Measurements from ENCODE around the gene ULK4. TPM values are rescaled to one million over a fixed set of nuclear protein-coding genes. Genes with fewer than 3 reads are reported as not detected.
"Not testable (repeated sequence)": the region's sequence is repeated elsewhere in the genome, so short reads cannot be mapped to it uniquely, and the experiment has no call there.

The ULK4 gene
- total RNA-seq, 2 experiments from 2014 or later, result 9.5 to 10.8 TPM

- ChIA-PET CTCF (interaction anchor here (1.0 kb wide), 1 partner anchor 631 kb away, joined by 3 read pairs; no protein-coding TSS in a partner anchor), POLR2A (no interaction called here)
- no peaks in the 10 kb centered on the region for H3K4me1 Mint-ChIP-seq (ENCODE audit: low read depth)
- H3K27ac Mint-ChIP-seq, result no peak overlapping the region
- H3K9me3 Mint-ChIP-seq, result no peaks in the 10 kb centered on the region
- H3K27me3 Mint-ChIP-seq, result no peaks in the 10 kb centered on the region
- intact Hi-C loops (cut with micrococcal nuclease), result no loop called here
- DNase-seq, result no peak
- no peak overlapping the region for H3K4me3 Mint-ChIP-seq
- no peaks in the 10 kb centered on the region for H3K36me3 Mint-ChIP-seq
Observed at GRCh38 chr3:41299036-41299435, 662.9 kb downstream of the ULK4 start.

- H3K27ac Mint-ChIP-seq, result no peak overlapping the region
- H3K4me1 Mint-ChIP-seq (ENCODE audit: low read depth), result no peaks in the 10 kb centered on the region
- peaks cover 2% of the 10 kb centered on the region for H3K36me3 Mint-ChIP-seq
- no peaks in the 10 kb centered on the region for H3K9me3 Mint-ChIP-seq
- no peak overlapping the region for H3K4me3 Mint-ChIP-seq
- intact Hi-C loops (cut with micrococcal nuclease), result no loop called here
- H3K27me3 Mint-ChIP-seq, result no peaks in the 10 kb centered on the region
- ChIA-PET POLR2A (no interaction called here), CTCF (interaction anchor here (1.0 kb wide), 1 partner anchor 630 kb away, joined by 3 read pairs; no protein-coding TSS in a partner anchor)
- no peak for DNase-seq
Observed at GRCh38 chr3:41297750-41298149, 664.2 kb downstream of the ULK4 start.

DNA sequence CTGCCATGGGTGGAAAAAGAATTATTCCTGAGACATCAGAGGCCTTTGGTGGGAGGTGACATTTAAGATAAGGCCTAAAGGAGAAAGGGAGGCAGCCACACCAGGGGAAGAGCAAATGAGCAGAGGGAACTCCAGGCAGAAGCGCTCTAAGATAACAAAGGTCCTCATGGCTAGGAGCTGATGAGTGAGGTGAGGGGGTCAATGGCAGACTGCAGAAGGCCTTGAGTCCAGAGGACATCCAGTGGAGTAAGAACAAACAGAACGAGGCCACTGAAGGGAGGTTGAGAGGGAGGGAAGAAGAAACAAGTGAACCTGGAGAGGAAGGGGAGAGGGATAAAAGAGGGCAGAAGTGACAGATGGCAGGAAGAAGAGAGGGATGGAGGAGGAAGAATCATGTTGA, 665.3 kb downstream of the ULK4 start:
- intact Hi-C loops (cut with micrococcal nuclease), result no loop called here
- no peaks in the 10 kb centered on the region for H3K9me3 Mint-ChIP-seq
- POLR2A ChIA-PET, result no interaction called here
- no peak overlapping the region for H3K4me3 Mint-ChIP-seq
- no peak for DNase-seq
- no peaks in the 10 kb centered on the region for H3K27me3 Mint-ChIP-seq
- CTCF ChIA-PET, result no interaction called here
- H3K36me3 Mint-ChIP-seq, result peaks cover 2% of the 10 kb centered on the region
- no peaks in the 10 kb centered on the region for H3K4me1 Mint-ChIP-seq (ENCODE audit: low read depth)
- H3K27ac Mint-ChIP-seq, result no peak overlapping the region

DNA sequence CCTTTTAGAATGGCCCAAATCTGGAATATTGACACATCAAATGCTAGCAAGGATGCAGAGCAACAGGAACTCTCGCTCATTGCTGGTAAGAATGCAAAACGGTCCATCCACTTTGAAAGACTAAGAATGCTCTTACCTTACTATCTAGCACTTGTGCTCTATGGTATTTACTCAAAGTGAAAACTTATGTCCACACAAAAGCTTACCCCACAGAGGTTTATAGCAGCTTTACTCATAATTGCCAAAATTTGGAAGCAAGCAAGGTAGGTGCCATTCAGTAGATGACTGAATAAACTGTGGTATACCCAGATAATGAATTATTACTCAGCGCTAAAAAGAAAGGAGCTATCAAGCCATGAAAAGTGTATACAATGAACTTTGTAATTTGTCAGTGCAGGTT, 666.2 kb downstream of the ULK4 start:
- DNase-seq, result no peak
- ChIA-PET CTCF (no interaction called here), POLR2A (no interaction called here)
- no peak overlapping the region for H3K4me3 Mint-ChIP-seq
- intact Hi-C loops (cut with micrococcal nuclease), result no loop called here
- no peaks in the 10 kb centered on the region for H3K4me1 Mint-ChIP-seq (ENCODE audit: low read depth)
- H3K9me3 Mint-ChIP-seq, result no peaks in the 10 kb centered on the region
- H3K27ac Mint-ChIP-seq, result no peak overlapping the region
- H3K36me3 Mint-ChIP-seq, result peaks cover 2% of the 10 kb centered on the region
- H3K27me3 Mint-ChIP-seq, result no peaks in the 10 kb centered on the region

- H3K9me3 Mint-ChIP-seq, result no peaks in the 10 kb centered on the region
- CTCF ChIA-PET, result no interaction called here
Observed at GRCh38 chr3:41293169-41293681, 668.7 kb downstream of the ULK4 start.

DNA sequence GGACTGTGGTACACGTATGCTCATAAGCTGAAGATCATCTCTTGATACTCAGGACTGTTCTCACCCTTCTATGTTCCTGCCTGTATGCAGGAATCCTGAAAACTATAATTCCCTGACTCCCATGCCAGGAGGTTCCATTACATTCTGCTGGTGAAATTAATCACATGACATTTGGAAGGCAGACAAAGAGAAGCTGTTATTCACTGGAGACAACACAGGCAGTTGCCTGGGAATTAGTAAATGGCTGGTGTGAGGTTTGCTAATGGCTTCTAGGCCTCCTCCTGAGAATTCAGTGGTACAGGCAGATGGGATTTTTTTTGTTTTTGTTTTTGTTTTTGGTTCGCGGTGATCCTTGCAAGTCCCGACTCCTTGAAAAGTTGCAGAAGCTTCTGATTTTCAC, 671.2 kb downstream of the ULK4 start:
- H3K4me3 Mint-ChIP-seq, result no peak overlapping the region
- ChIA-PET CTCF (no interaction called here), POLR2A (no interaction called here)
- H3K36me3 Mint-ChIP-seq, result peaks cover 2% of the 10 kb centered on the region
- H3K9me3 Mint-ChIP-seq, result no peaks in the 10 kb centered on the region
- H3K27me3 Mint-ChIP-seq, result no peaks in the 10 kb centered on the region
- no peak overlapping the region for H3K27ac Mint-ChIP-seq
- H3K4me1 Mint-ChIP-seq (ENCODE audit: low read depth), result peaks cover 3% of the 10 kb centered on the region
- intact Hi-C loops (cut with micrococcal nuclease), result no loop called here
- DNase-seq, result no peak

More at GRCh38 chr3:41293169-41293681, 668.7 kb downstream of the ULK4 start:
- H3K4me1 Mint-ChIP-seq (ENCODE audit: low read depth), result no peaks in the 10 kb centered on the region
- POLR2A ChIA-PET, result no interaction called here
- intact Hi-C loops (cut with micrococcal nuclease), result no loop called here
- H3K4me3 Mint-ChIP-seq, result no peak overlapping the region
- H3K27me3 Mint-ChIP-seq, result no peaks in the 10 kb centered on the region
- H3K27ac Mint-ChIP-seq, result no peak overlapping the region
- peaks cover 2% of the 10 kb centered on the region for H3K36me3 Mint-ChIP-seq
- DNase-seq, result no peak

DNA sequence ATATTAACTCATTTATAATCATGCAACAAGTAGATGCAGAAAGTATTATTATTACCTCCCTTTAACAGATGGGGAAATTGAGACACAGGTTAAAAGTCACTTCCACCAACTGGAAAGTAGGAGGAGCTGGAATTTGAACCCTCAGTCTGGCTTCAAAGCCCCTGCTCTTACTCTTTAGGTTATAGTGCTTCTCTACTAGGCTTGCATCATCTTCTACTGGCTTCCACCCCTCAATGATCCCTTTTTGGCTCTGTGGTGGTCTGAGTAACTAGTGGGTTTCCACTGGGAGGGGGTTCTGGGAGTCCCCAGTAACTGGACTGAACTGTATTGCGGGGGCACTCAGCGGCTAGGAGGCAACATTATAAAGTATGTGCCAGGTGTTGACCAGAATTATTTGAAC, 671.6 kb downstream of the ULK4 start:
- H3K27me3 Mint-ChIP-seq, result no peaks in the 10 kb centered on the region
- no peak overlapping the region for H3K4me3 Mint-ChIP-seq
- H3K4me1 Mint-ChIP-seq (ENCODE audit: low read depth), result peaks cover 3% of the 10 kb centered on the region
- H3K9me3 Mint-ChIP-seq, result peaks cover 2% of the 10 kb centered on the region
- DNase-seq, result no peak
- peaks cover 2% of the 10 kb centered on the region for H3K36me3 Mint-ChIP-seq
- ChIA-PET CTCF (no interaction called here), POLR2A (no interaction called here)
- H3K27ac Mint-ChIP-seq, result no peak overlapping the region
- intact Hi-C loops (cut with micrococcal nuclease), result no loop called here

- Mint-ChIP-seq H3K9me3 (peaks cover 15% of the 10 kb centered on the region), H3K4me3 (no peak overlapping the region), H3K36me3 (peaks cover 2% of the 10 kb centered on the region), H3K4me1 (ENCODE audit: low read depth) (peaks cover 3% of the 10 kb centered on the region), H3K27me3 (no peaks in the 10 kb centered on the region), H3K27ac (no peak overlapping the region)
- intact Hi-C loops (cut with micrococcal nuclease), result no loop called here
- no peak for DNase-seq
- CTCF ChIA-PET, result no interaction called here
- POLR2A ChIA-PET, result no interaction called here
Observed at GRCh38 chr3:41288785-41289184, 673.1 kb downstream of the ULK4 start.

DNA sequence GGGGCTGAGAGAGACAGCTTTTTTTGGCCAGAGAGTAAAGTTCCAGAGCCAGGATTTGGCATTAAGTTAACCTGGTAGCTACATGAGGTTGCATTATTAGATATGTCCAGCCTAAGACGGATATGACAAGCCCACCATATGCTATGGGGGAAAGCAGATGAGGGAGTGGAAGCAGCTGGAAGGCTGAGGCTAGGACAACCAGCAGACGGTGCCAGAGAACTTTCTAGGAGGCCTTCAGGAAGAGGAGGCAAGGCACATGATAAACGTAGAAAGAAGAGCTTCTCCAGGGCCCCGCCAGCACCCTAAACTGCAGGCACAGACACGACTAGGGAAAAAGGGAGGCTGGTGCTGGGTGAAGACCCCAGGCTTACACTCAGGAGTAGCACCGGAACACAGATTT, 675.6 kb downstream of the ULK4 start:
- ChIA-PET POLR2A (no interaction called here), CTCF (no interaction called here)
- DNase-seq, result no peak
- Mint-ChIP-seq H3K4me3 (no peak overlapping the region), H3K36me3 (peaks cover 4% of the 10 kb centered on the region), H3K27ac (no peak overlapping the region), H3K9me3 (peaks cover 22% of the 10 kb centered on the region), H3K27me3 (no peaks in the 10 kb centered on the region), H3K4me1 (ENCODE audit: low read depth) (peaks cover 3% of the 10 kb centered on the region)
- intact Hi-C loops (cut with micrococcal nuclease), result no loop called here

DNA sequence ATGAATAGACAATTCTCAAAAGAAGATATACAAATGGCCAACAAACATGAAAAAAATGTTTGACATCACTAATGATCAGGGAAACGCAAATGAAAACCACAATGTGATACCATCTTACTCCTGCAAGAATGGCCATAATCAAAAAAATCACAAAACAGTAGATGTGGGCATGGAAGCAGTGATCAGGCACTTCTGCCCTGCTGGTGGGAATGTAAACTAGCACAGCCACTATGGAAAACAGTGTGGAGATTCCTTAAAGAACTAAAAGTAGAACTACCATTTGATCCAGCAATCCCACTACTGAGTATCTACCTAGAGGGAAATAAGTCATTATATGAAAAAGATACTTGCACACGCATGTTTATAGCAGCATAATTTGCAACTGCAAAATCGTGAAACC, 677.0 kb downstream of the ULK4 start:
- intact Hi-C loops (cut with micrococcal nuclease); H3K4me1 Mint-ChIP-seq (ENCODE audit: low read depth); H3K4me3 Mint-ChIP-seq; DNase-seq; H3K27me3 Mint-ChIP-seq; POLR2A ChIA-PET; H3K36me3 Mint-ChIP-seq; H3K27ac Mint-ChIP-seq: not testable (repeated sequence)
- CTCF ChIA-PET, result interaction anchor here (0.6 kb wide), 1 partner anchor 644 kb away, joined by 6 read pairs; no protein-coding TSS in a partner anchor
- peaks cover 22% of the 10 kb centered on the region for H3K9me3 Mint-ChIP-seq

DNA sequence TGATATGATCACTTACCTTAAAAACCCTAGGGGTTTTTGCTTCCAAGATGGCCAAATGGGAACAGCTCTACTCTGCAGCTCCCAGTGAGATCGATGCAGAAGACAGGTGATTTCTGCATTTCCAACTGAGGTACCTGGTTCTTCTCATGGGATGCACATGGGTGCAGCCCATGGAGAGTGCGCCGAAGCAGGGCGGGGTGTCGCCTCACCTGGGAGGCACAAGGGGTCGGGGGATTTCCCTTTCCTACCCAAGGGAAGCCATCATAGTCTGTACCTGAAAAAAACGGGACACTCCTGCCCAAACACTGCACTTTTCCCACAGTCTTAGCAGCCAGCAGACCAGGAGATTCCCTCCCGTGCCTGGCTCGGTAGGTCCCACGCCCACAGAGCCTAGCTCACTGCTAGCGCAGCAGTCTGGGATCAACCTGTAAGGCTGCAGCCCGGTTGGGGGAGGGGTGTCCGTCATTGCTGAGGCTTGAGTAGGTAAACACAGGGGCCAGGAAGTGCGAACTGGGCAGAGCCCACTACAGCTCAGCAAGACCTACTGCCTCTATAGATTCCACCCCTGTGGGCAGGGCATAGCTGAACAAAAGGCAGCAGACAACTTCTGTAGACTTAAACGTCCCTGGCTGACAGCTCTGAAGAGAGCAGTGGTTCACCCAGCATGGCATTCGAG, 684.0 kb downstream of the ULK4 start:
- Mint-ChIP-seq H3K27me3 (no peaks in the 10 kb centered on the region), H3K4me3 (no peak overlapping the region), H3K36me3 (peaks cover 11% of the 10 kb centered on the region), H3K9me3 (peaks cover 16% of the 10 kb centered on the region), H3K4me1 (ENCODE audit: low read depth) (peaks cover 2% of the 10 kb centered on the region), H3K27ac (no peak overlapping the region)
- CTCF ChIA-PET, result no interaction called here
- intact Hi-C loops (cut with micrococcal nuclease), result no loop called here
- POLR2A ChIA-PET, result interaction anchor here (0.6 kb wide), 1 partner anchor 107 kb away, joined by 3 read pairs; no protein-coding TSS in a partner anchor
- DNase-seq, result no peak

GRCh38 chr3:41276191-41276590, 685.7 kb downstream of the ULK4 start:
- Mint-ChIP-seq H3K27ac (no peak overlapping the region), H3K4me1 (ENCODE audit: low read depth) (peaks cover 2% of the 10 kb centered on the region), H3K36me3 (peaks cover 12% of the 10 kb centered on the region), H3K4me3 (no peak overlapping the region), H3K27me3 (no peaks in the 10 kb centered on the region), H3K9me3 (peaks cover 21% of the 10 kb centered on the region)
- DNase-seq, result no peak
- ChIA-PET CTCF (no interaction called here), POLR2A (no interaction called here)
- intact Hi-C loops (cut with micrococcal nuclease), result no loop called here

DNA sequence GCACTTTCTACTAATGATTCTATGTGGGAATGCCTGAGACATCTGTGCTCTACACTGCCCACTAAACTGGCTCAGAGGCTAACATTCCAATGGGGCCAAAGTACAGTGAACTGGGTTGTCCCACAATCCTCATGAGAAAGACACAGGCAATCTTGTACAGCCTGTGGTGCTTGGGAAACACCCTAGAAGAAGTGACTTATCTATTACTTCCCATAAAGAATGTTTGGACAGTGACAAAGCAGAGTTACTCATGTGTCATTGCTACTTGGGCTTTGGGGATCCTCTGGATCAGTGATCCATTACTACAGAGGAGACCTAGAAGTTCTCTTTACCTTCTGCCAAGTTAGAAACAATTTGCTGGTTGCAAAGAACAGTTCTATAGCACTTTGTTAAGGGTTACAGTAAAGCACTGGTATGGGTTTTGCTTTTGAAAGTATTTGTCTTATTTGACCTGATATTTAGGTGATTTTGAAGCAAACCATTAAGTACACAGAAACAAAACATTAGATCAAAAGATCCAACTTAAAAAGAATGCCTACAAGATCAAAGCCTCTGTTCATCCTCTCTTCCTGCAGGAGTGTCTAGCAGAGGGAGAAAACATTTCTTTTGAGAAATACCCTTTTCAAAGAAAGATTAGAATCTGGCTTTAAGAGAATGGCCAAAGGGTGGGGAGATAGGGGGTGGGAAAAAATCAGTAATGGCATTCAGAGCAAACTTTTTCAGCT, 686.8 kb downstream of the ULK4 start:
- intact Hi-C loops (cut with micrococcal nuclease), result no loop called here
- ChIA-PET CTCF (no interaction called here), POLR2A (no interaction called here)
- H3K27me3 Mint-ChIP-seq, result no peaks in the 10 kb centered on the region
- peaks cover 2% of the 10 kb centered on the region for H3K4me1 Mint-ChIP-seq (ENCODE audit: low read depth)
- H3K4me3 Mint-ChIP-seq, result no peak overlapping the region
- H3K27ac Mint-ChIP-seq, result no peak overlapping the region
- DNase-seq, result no peak
- H3K36me3 Mint-ChIP-seq, result peaks cover 10% of the 10 kb centered on the region
- H3K9me3 Mint-ChIP-seq, result peaks cover 21% of the 10 kb centered on the region

Measured in activated CD4-positive, alpha-beta memory T cell treated with anti-CD3 and anti-CD28 coated beads for 36 hours (primary cell).